Peyer's patch (tissue), 4 donors: ENCODE results near the gene SULT1A2.
"Not testable (repeated sequence)": the region's sequence is repeated elsewhere in the genome, so short reads cannot be mapped to it uniquely, and the experiment has no call there.

ENCODE experiments used
- POLR2A ChIP-seq, 2 donors: fragments of 450-650 bp; IDR thresholded peaks; one replicate each; pipeline ENCODE4 v1.5.1; 2017; ENCODE audit warnings: antibody characterized with exemption in 2 of 2, mild to moderate bottlenecking in 2 of 2, moderate library complexity in 2 of 2
- TF ChIP-seq, protein P1 (sequence below), 6 experiments: fragments of 450-650 bp in 4 of 6; fragments of 200-600 bp in 2 of 6; sonication (generic) in 1 of 6; IDR thresholded peaks; one replicate each; pipeline ENCODE4 v1.5.1; 2017 to 2019; ENCODE audit warnings: antibody characterized with exemption in 6 of 6, mild to moderate bottlenecking in 3 of 6, moderate library complexity in 1 of 6

DNA sequence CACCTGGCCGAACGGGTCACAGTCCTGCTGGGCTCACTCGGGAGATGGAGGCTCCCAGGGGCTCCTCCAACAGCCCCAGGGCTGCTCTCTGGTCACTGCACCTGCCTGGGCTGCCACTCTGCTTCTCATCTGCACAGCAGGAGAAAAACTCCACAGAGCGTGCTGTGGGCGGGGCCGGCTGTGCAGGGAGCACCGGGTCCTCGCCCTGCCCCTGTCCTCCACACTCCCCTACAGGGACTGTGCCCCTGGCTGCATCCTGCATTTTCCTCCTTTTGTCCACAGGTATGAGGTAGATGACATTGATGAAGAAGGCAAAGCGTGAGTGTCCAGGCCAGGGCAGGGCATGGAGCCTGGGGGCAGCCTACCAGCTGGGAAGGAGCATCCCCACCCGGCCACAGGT is 5.2 kb upstream of the SULT1A2 start:
- TF ChIP-seq POLR2A (IDR thresholded peaks at IDR 0.05): not testable (repeated sequence)
- TF ChIP-seq, protein P1, sequence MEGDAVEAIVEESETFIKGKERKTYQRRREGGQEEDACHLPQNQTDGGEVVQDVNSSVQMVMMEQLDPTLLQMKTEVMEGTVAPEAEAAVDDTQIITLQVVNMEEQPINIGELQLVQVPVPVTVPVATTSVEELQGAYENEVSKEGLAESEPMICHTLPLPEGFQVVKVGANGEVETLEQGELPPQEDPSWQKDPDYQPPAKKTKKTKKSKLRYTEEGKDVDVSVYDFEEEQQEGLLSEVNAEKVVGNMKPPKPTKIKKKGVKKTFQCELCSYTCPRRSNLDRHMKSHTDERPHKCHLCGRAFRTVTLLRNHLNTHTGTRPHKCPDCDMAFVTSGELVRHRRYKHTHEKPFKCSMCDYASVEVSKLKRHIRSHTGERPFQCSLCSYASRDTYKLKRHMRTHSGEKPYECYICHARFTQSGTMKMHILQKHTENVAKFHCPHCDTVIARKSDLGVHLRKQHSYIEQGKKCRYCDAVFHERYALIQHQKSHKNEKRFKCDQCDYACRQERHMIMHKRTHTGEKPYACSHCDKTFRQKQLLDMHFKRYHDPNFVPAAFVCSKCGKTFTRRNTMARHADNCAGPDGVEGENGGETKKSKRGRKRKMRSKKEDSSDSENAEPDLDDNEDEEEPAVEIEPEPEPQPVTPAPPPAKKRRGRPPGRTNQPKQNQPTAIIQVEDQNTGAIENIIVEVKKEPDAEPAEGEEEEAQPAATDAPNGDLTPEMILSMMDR (IDR thresholded peaks at IDR 0.05): not testable (repeated sequence)
